Measurements from ENCODE around the gene PTPRN2.

GRCh38 chr7:157575777-157576176, 1011.8 kb downstream of the PTPRN2 start:
- TF ChIP-seq NFYB (IDR thresholded peaks at IDR 0.05; ENCODE audit: extremely low read depth, insufficient read length) = no peak
- TF ChIP-seq CTCF (IDR thresholded peaks at IDR 0.05 in 2 of 3, conservative IDR thresholded peaks at IDR 0.05 in 1 of 3; ENCODE audit: insufficient read depth in 2 of 3, low read depth in 1 of 3, low read length in 3 of 3) = no peak
- TF ChIP-seq L3MBTL2 (IDR thresholded peaks at IDR 0.05) = no peak
- no peak for TF ChIP-seq ZNF197 (CRISPR knock-in tag; IDR thresholded peaks at IDR 0.05; ENCODE audit: low read depth)
- no peak for TF ChIP-seq NONO (IDR thresholded peaks at IDR 0.05; ENCODE audit: low read depth in 2 of 2, low read length in 1 of 2)
- no peak for TF ChIP-seq ZNF609 (CRISPR knock-in tag; IDR thresholded peaks at IDR 0.05; ENCODE audit: borderline replicate concordance)
- no peak for TF ChIP-seq ZFP30 (CRISPR knock-in tag; IDR thresholded peaks at IDR 0.05; ENCODE audit: borderline replicate concordance)
- no peak for TF ChIP-seq EP300 (IDR thresholded peaks at IDR 0.05; ENCODE audit: low read length)
- no peak for TF ChIP-seq CHD1 (IDR thresholded peaks at IDR 0.05; ENCODE audit: low read length)
- no peak for TF ChIP-seq ZNF124 (CRISPR knock-in tag; IDR thresholded peaks at IDR 0.05)
- TF ChIP-seq ZNF12 (CRISPR knock-in tag; IDR thresholded peaks at IDR 0.05) = no peak
- no peak for TF ChIP-seq NR2C2 (CRISPR knock-in tag; IDR thresholded peaks at IDR 0.05)
- no peak for TF ChIP-seq NR2C2 (tag; IDR thresholded peaks at IDR 0.05)
- TF ChIP-seq POU5F1 (IDR thresholded peaks at IDR 0.05; ENCODE audit: borderline replicate concordance, low read depth, low read length, partially characterized antibody) = no peak
- TF ChIP-seq CTBP1 (IDR thresholded peaks at IDR 0.05; ENCODE audit: borderline replicate concordance) = no peak
